ENCODE data around the gene STX1B. TPM values are rescaled to one million over a fixed set of nuclear protein-coding genes. Genes with fewer than 3 reads are reported as not detected.
"Not testable (repeated sequence)": the region's sequence is repeated elsewhere in the genome, so short reads cannot be mapped to it uniquely, and the experiment has no call there.

The STX1B gene
- total RNA-seq, 1 donor = 2.1 TPM

GRCh38 chr16:31029272-31029671 lies 18.8 kb upstream of the STX1B start:
- no peak for DNase-seq (ENCODE audit: low read depth)
- no peak for TF ChIP-seq CTCF (IDR thresholded peaks at IDR 0.05; ENCODE audit: insufficient read depth, low read length)
- H3K4me3 ChIP-seq (ENCODE audit: low read depth, low read length) = no peak overlapping the region

GRCh38 chr16:31025339-31025738 lies 14.9 kb upstream of the STX1B start:
- no peak overlapping the region for H3K4me3 ChIP-seq (ENCODE audit: low read depth, low read length)
- DNase-seq (ENCODE audit: low read depth) = no peak
- no peak for TF ChIP-seq CTCF (IDR thresholded peaks at IDR 0.05; ENCODE audit: insufficient read depth, low read length)

DNA sequence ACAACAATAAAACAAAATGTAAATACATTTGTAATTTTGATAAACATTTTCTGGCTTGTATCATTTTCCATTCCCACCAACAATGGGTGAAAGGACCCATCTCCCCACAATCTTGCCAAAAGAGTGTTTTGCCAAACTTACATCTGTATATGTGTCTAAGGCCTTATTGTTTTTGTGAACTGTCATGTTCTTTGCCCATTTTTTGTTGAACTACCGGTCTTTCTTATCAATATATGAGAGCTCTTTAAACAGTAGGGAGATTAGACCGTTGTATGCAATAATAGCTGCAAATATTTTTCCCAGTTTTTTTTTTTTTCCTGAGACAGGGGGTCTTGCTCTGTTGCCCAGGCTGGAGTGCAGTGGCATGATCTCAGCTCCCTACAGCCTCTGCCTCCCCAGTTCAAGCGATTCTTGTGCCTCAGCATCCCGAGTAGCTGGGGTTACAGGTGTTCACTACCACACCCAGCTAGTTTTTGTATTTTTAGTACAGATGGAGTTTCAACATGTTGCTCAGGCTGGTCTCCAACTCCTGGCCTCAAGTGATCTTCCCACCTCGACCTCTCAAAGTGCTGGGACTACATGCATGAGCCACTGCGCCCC lies 13.3 kb upstream of the STX1B start:
- no peak for DNase-seq (ENCODE audit: low read depth)
- TF ChIP-seq CTCF (IDR thresholded peaks at IDR 0.05; ENCODE audit: insufficient read depth, low read length) = no peak
- H3K4me3 ChIP-seq (ENCODE audit: low read depth, low read length) = no peak overlapping the region

DNA sequence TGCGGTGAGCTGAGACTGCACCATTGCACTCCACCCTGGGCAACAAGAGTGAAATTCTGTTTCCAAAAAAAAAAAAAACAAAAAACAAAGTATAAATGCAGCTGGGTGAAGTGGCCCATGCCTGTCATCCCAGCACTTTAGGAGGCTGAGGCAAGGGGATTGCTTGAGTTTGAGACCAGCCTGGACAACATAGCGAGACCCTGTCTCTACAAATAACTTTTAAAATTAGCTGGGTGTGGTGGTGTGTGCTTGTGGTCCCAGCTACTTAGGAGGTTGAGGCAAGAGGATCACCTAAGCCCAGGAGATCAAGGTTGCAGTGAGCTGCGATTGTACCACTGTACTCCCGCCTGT lies 12.8 kb upstream of the STX1B start:
- TF ChIP-seq CTCF (IDR thresholded peaks at IDR 0.05; ENCODE audit: insufficient read depth, low read length) = no peak
- no peak overlapping the region for H3K4me3 ChIP-seq (ENCODE audit: low read depth, low read length)
- DNase-seq (ENCODE audit: low read depth) = no peak

- no peak for TF ChIP-seq CTCF (IDR thresholded peaks at IDR 0.05; ENCODE audit: insufficient read depth, low read length)
- DNase-seq (ENCODE audit: low read depth) = no peak
- no peak overlapping the region for H3K4me3 ChIP-seq (ENCODE audit: low read depth, low read length)
Measured at GRCh38 chr16:31022544-31023251, 12.3 kb upstream of the STX1B start.

DNA sequence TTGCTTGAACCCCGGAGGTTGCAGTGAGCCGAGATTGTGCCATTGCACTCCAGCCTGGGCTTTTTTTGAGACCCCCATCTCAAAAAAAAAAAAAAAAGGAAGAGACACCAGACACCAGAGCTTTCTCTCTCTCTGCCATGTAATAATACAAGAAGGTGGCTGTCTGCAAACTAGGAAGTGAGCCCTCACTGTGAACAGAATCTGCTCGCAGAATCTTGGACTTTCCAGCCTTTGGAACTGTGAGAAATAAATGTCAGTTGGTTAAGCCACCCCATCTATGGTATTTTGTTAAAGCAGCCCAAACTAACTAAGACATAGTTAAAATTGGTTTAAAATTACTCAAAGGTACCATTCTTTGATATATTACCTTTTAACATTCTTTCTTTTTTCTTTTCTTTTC lies 10.1 kb upstream of the STX1B start:
- no peak overlapping the region for H3K4me3 ChIP-seq (ENCODE audit: low read depth, low read length)
- TF ChIP-seq CTCF (IDR thresholded peaks at IDR 0.05; ENCODE audit: insufficient read depth, low read length) = no peak
- DNase-seq (ENCODE audit: low read depth) = no peak

GRCh38 chr16:31017756-31018155 lies 7.3 kb upstream of the STX1B start:
- not testable (repeated sequence) for H3K4me3 ChIP-seq (ENCODE audit: low read depth, low read length); DNase-seq (ENCODE audit: low read depth)
